Urinary bladder (tissue), 4 donors: ENCODE measurements around the gene DUOXA2. TPM values are rescaled to one million over a fixed set of nuclear protein-coding genes. Genes with fewer than 3 reads are reported as not detected.

ENCODE experiments used
- DNase-seq: peaks from one replicate; pipeline ENCODE4 v3.0.0-alpha.2; 2015; ENCODE audit errors: extremely low spot score
- H3K27ac ChIP-seq: one replicate; pipeline ENCODE4 v1.5.1; 2013; ENCODE audit warnings: low read depth, mild to moderate bottlenecking, moderate library complexity
- H3K36me3 ChIP-seq: one replicate; pipeline ENCODE4 v1.6.1; 2013; ENCODE audit warnings: mild to moderate bottlenecking, moderate library complexity; ENCODE audit not compliant: insufficient read depth
- H3K4me1 ChIP-seq: one replicate; pipeline ENCODE4 v1.6.1; 2013; ENCODE audit warnings: mild to moderate bottlenecking, moderate library complexity; ENCODE audit not compliant: insufficient read depth
- H3K4me3 ChIP-seq: one replicate; pipeline ENCODE4 v1.5.1; 2013; ENCODE audit warnings: low read depth, low read length
- WGBS: extraction: QIAGEN DNeasy Blood & Tissue Kit; methylation state at CpG from one replicate; pipeline ENCODE4 v1.1.7; 2013; 5-methylcytosine and 5-hydroxymethylcytosine counted together
- polyA plus RNA-seq: library from polyadenylated mRNA; stranded (reverse); fragments of 200-250 nt; gene quantifications from one replicate; pipeline ENCODE4 v1.2.3, GENCODE V29; 2013
- total RNA-seq: library from RNA; depleted of rRNA; stranded (reverse); fragments of >200 nt; gene quantifications from one replicate; pipeline ENCODE4 v1.2.3, GENCODE V29; 2014
- donor health status: healthy with polysubstance abuse.
- donor health status: healthy.

DUOXA2 gene
- total and polyA plus RNA-seq, 2 donors = 0.42 to 0.52 TPM

DNA sequence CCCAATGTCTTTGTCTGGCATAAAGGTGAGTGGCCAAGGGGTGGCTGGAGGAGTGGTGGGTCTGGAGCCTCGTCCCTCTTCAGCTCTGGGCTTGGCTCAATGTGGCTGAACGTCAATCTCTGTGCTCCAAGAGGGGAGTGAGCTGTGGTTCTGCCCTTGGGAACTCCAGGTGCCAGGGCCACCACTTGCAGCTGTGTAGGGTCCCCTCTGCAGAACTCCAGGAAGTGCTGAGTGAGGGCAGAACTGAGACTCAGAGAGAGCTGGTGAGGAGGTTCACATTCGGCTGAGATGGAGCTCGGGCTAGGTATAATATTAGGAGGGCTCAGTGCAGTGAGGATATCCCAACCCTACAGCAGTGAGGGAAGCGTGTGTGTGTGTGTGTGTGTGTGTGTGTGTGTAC, 27.3 kb downstream of the DUOXA2 start:
- Histone ChIP-seq H3K4me3 (no peak overlapping the region), H3K36me3 (no peaks in the 10 kb centered on the region), H3K27ac (no peak overlapping the region), H3K4me1 (no peaks in the 10 kb centered on the region)
- no peak for DNase-seq
- WGBS = 84% methylated on average over 5 of the region's 5 CpGs

- no peak for DNase-seq
Measured at GRCh38 chr15:45143056-45143455, 28.9 kb downstream of the DUOXA2 start.

DNA sequence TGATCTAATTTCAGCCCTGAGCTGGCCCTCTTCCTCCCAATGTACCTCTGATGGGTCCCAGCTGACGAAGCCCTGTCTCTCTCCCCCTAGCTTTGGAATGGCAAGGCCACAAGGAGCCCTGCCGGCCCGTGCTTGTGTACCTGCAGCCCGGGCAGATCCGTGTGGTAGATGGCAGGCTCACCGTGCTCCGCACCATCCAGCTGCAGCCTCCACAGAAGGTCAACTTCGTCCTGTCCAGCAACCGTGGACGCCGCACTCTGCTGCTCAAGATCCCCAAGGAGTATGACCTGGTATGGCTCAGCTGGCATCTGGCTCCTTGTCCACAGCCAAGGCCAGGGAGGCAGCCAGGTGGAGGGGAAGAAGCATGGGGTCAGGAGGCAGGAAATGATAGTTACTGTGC, 29.8 kb downstream of the DUOXA2 start:
- Histone ChIP-seq H3K4me1 (no peaks in the 10 kb centered on the region), H3K4me3 (no peak overlapping the region), H3K36me3 (no peaks in the 10 kb centered on the region), H3K27ac (no peak overlapping the region)
- no peak for DNase-seq
- WGBS = 85% methylated on average over 11 of the region's 11 CpGs

More at GRCh38 chr15:45143056-45143455, 28.9 kb downstream of the DUOXA2 start:
- no peaks in the 10 kb centered on the region for H3K36me3 ChIP-seq
- H3K4me1 ChIP-seq = no peaks in the 10 kb centered on the region
- 83% methylated on average over 7 of the region's 7 CpGs for WGBS
- no peak overlapping the region for H3K27ac ChIP-seq
- H3K4me3 ChIP-seq = no peak overlapping the region

GRCh38 chr15:45144775-45145174, 30.6 kb downstream of the DUOXA2 start:
- Histone ChIP-seq H3K27ac (no peak overlapping the region), H3K4me1 (no peaks in the 10 kb centered on the region), H3K4me3 (no peak overlapping the region), H3K36me3 (no peaks in the 10 kb centered on the region)
- DNase-seq = no peak
- 77% methylated on average over 9 of the region's 9 CpGs for WGBS

DNA sequence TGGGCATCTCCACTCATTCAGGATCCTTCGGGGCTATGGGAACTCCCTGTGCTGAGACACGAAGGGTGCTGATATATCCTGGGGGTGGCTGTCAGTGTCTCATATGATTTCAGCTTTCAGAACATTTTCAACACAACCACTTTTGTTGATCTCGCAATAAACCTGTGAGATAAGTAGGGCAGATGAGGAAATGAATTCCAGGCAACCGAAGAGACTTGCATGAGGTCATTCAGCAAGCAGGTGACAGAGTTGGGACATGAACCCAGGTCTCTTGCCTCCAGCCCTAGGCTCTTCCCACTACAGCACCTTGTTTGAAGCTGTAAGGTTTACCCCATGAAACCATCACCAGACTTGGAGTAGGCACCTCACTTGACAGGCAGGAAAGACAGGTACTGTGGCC, 32.3 kb downstream of the DUOXA2 start:
- H3K36me3 ChIP-seq = no peaks in the 10 kb centered on the region
- WGBS = 73% methylated on average over 4 of the region's 4 CpGs
- no peak for DNase-seq
- no peak overlapping the region for H3K27ac ChIP-seq
- H3K4me1 ChIP-seq = no peaks in the 10 kb centered on the region
- H3K4me3 ChIP-seq = no peak overlapping the region

DNA sequence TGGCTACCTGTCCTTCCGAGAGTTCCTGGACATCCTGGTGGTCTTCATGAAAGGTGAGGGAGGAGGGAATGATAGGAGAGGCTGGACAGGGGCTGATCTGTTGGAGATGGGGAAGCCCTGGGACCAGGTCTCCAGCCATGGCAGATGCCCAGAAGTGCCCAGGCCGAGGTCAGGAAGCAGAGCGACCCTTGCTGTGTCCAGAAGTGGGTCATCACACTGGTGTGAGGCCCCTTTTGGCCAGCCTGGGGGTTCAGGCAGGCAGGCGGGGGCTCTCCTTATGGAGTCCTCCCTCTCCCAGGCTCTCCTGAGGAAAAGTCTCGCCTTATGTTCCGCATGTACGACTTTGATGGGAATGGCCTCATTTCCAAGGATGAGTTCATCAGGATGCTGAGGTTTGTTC, 33.5 kb downstream of the DUOXA2 start:
- no peak for DNase-seq
- no peak overlapping the region for H3K4me3 ChIP-seq
- 96% methylated on average over 7 of the region's 7 CpGs for WGBS
- no peak overlapping the region for H3K27ac ChIP-seq
- no peaks in the 10 kb centered on the region for H3K4me1 ChIP-seq
- no peaks in the 10 kb centered on the region for H3K36me3 ChIP-seq

GRCh38 chr15:45148076-45149059, 34.2 kb downstream of the DUOXA2 start:
- no peak overlapping the region for H3K27ac ChIP-seq
- no peaks in the 10 kb centered on the region for H3K4me1 ChIP-seq
- WGBS = 82% methylated on average over 12 of the region's 12 CpGs
- H3K4me3 ChIP-seq = no peak overlapping the region
- no peak for DNase-seq
- H3K36me3 ChIP-seq = no peaks in the 10 kb centered on the region

- Histone ChIP-seq H3K36me3 (no peaks in the 10 kb centered on the region), H3K4me3 (no peak overlapping the region), H3K27ac (no peak overlapping the region), H3K4me1 (no peaks in the 10 kb centered on the region)
- no peak for DNase-seq
- 89% methylated on average over 1 of the region's 1 CpG for WGBS
Measured at GRCh38 chr15:45149060-45149459, 34.9 kb downstream of the DUOXA2 start.

GRCh38 chr15:45150481-45150880, 36.4 kb downstream of the DUOXA2 start:
- Histone ChIP-seq H3K4me1 (no peaks in the 10 kb centered on the region), H3K36me3 (no peaks in the 10 kb centered on the region), H3K4me3 (no peak overlapping the region), H3K27ac (no peak overlapping the region)
- DNase-seq = no peak
- 79% methylated on average over 6 of the region's 6 CpGs for WGBS

- no peaks in the 10 kb centered on the region for H3K4me1 ChIP-seq
- 89% methylated on average over 6 of the region's 6 CpGs for WGBS
- H3K36me3 ChIP-seq = no peaks in the 10 kb centered on the region
- H3K4me3 ChIP-seq = no peak overlapping the region
- no peak overlapping the region for H3K27ac ChIP-seq
- DNase-seq = no peak
Measured at GRCh38 chr15:45150997-45151396, 36.9 kb downstream of the DUOXA2 start.

- Histone ChIP-seq H3K4me3 (no peak overlapping the region), H3K4me1 (no peaks in the 10 kb centered on the region), H3K36me3 (no peaks in the 10 kb centered on the region), H3K27ac (no peak overlapping the region)
- 95% methylated on average over 36 of the region's 36 CpGs for WGBS
- DNase-seq = no peak
Measured at GRCh38 chr15:45151998-45152828, 38.1 kb downstream of the DUOXA2 start.

DNA sequence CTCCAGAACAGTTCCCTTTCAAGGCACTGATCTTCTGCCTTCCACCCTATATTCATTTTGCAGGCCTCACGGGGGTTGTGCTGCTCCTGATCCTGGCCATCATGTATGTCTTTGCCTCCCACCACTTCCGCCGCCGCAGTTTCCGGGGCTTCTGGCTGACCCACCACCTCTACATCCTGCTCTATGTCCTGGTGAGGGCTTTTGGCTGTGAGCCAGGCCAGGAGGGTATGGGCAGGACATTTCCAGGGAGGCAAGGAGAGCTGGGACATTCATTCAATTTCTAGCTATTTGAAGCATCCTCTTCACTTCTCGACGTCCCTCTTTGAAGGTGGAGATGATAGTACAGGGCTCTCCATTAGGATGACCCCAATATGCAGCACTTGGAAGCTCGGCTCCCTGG, 41.6 kb downstream of the DUOXA2 start:
- no peak for DNase-seq
- Histone ChIP-seq H3K27ac (no peak overlapping the region), H3K36me3 (no peaks in the 10 kb centered on the region), H3K4me3 (no peak overlapping the region), H3K4me1 (no peaks in the 10 kb centered on the region)
- 85% methylated on average over 8 of the region's 8 CpGs for WGBS

DNA sequence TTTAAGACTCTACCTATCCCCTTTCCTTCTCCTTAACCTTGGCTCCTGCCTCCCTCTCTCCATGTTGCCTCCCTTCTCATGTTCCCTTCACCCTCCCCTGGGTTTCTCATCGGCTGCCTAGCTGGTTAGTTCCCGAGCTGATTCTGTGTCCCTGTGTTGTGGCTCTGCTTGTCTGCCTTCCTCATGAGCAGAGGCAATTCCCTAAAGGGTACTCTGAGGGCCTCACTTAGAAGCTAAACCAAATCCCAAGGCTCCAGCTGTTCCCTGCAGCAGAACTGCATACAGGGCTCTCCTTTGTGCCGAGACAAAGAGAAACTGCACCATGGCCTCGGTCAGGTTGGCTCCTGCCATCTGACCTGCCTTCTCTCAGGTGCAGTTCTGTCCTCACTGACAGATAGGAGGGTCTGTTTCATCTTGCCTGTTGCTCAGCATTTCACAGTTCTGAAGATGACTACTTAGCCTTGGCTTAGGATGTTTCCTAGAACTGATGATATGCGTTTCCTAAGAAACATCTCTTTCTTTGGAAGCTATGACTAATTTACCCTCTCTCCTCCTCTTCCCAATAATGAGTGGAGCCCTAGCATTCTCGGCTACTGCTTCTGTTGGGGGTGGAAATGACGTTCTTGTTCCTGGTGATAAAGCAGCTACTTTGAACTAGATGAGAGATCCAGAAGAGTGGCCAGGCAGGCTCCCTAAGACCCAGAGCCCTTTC, 42.8 kb downstream of the DUOXA2 start:
- H3K4me3 ChIP-seq = no peak overlapping the region
- H3K4me1 ChIP-seq = no peaks in the 10 kb centered on the region
- no peaks in the 10 kb centered on the region for H3K36me3 ChIP-seq
- 73% methylated on average over 7 of the region's 7 CpGs for WGBS
- H3K27ac ChIP-seq = peak overlapping the region; percentile 41
- DNase-seq = no peak
